Fibroblast of pulmonary artery (primary cell): ENCODE results near the gene NPHP4.

Source experiments
- DNase-seq: peaks from one replicate; pipeline ENCODE4 v3.0.0-alpha.2; 2010; ENCODE audit warnings: low read depth
- H3K4me3 ChIP-seq: replicated peaks from 2 replicates; pipeline ENCODE4 v1.5.1; 2011; ENCODE audit warnings: low read depth, mild to moderate bottlenecking, control low read depth, low read length, moderate library complexity
- CTCF ChIP-seq: IDR thresholded peaks from 2 replicates; pipeline ENCODE4 v1.5.1; 2011; ENCODE audit warnings: mild to moderate bottlenecking, control low read depth, low read length, inconsistent platforms; ENCODE audit errors: missing control alignments

NPHP4 gene

DNA sequence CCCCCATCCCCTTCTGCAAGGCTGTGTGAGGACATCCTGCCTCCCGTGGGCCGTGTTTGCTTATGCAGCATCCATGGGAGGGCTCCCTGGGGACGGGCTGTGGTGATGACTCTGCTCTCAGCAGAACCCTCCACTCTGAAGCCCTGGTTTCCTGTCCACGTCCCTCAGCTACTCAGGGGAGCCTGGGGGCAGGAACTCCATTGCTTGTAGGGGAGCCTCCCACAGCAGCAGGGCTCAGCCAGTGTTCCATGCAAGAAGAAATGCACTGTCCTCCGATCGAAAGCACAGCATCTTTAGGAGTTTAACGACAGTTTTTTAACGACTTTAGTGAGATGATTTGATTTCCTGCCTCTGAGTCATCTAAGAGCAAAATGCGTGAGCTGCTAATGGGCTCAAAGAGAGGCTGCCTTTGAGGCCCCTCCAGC is 45.1 kb upstream of the NPHP4 start:
- peak; percentile 53 for DNase-seq
- no peak for TF ChIP-seq CTCF
- no peak overlapping the region for H3K4me3 ChIP-seq

DNA sequence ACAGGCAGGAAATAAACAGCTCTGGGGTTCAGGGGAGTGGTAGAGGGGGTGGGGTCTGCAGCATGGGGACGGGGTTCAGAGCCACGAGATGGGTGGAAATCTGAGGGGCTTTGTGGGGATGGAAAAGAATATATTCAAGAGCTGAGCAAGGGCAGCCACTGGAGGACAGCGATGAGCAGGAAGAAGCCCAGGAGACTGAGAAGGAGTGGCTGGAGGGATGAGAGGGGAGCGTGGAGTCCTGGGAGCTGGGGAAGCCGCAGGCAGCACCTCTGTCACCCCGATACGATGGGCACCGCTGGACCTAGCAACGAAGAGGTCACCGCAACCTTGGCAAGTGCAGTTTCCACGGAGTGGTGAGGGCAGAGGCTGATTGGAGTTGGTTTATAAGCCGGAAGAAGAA is 43.5 kb upstream of the NPHP4 start:
- no peak for TF ChIP-seq CTCF
- no peak overlapping the region for H3K4me3 ChIP-seq
- no peak for DNase-seq

- DNase-seq: no peak
- TF ChIP-seq CTCF: no peak
- no peak overlapping the region for H3K4me3 ChIP-seq
These were observed 43.1 kb upstream of the NPHP4 start for GRCh38 chr1:6035303-6035702.

DNA sequence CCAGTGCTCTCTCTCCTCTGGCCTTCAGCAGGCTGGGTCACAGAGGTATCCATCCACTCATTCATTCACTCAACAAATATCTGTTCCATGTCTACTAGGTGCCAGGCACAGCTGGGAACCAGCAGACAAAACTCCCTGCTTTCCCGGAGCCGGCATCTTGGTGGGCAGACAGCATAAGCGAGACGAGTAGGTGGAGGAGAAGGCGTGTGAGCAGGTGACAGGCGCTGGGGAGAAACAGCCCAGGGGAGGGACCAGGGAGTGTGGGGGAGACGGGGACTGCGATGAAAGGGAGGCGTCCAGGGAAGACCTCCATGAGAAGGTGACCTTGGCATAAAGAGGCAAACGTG is 42.5 kb upstream of the NPHP4 start:
- no peak overlapping the region for H3K4me3 ChIP-seq
- DNase-seq: no peak
- TF ChIP-seq CTCF: no peak

DNA sequence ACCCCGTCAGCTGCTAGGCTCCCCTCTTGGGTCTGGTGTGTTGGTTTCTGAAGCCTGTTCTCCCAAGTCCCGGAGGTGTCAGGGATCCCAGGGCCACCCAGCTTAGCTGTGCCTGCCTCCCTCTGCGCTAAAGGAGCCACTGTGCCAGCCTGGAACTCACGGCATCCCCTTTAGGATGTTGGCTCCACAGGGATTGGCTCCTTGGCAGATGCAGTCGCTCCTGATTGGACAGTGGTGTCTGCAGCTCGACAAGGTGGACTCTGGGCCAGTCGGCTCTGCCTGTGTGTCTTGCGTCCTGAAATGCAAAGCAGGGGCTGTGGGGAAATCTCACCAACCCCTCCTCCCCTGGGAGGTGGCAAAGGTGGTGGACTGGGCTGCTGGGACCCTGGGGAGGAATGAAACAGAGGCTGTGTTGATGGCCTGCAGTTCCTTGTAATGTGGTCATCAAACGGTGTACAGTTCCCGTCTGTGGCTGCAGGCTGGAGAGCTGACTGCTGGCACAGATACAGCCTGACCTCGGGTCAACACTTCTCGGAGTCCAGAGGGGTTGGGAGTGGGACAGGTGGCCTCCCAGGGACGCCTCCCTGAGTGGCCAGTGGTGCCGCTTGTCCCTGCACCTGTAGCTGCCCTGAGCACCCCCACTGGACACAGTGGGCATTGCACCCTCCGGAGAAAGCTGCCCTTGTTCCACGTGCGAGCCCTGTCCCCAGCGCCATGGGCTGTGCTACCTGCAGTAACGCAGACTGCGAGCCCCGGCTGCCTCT is 41.9 kb upstream of the NPHP4 start:
- peak; percentile 68 for TF ChIP-seq CTCF
- no peak overlapping the region for H3K4me3 ChIP-seq
- DNase-seq: peak; percentile 24

GRCh38 chr1:6033124-6033523 is 40.9 kb upstream of the NPHP4 start:
- no peak overlapping the region for H3K4me3 ChIP-seq
- no peak for TF ChIP-seq CTCF
- no peak for DNase-seq
